ENCODE measurements around the gene SEMA3A. TPM values are rescaled to one million over a fixed set of nuclear protein-coding genes. Genes with fewer than 3 reads are reported as not detected.

SEMA3A gene
- total RNA-seq, 3 donors from 2014 or later = 2.9 to 23.2 (median 5.2) TPM

- no peaks in the 10 kb centered on the region for H3K9me3 ChIP-seq
- no peaks in the 10 kb centered on the region for H3K27me3 ChIP-seq
- H3K4me1 ChIP-seq = no peaks in the 10 kb centered on the region
- intact Hi-C loops (cut with DNase I; ENCODE audit: low total_unique reads) = no loop called here
- H3K27ac ChIP-seq = no peak overlapping the region
- no peak for DNase-seq (ENCODE audit: low spot score in 2 of 2)
- no peaks in the 10 kb centered on the region for H3K36me3 ChIP-seq
- TF ChIP-seq POLR2AphosphoS5 (IDR thresholded peaks at IDR 0.05) (no peak), POLR2A (IDR thresholded peaks at IDR 0.05) (no peak)
- TF ChIP-seq, protein P1, sequence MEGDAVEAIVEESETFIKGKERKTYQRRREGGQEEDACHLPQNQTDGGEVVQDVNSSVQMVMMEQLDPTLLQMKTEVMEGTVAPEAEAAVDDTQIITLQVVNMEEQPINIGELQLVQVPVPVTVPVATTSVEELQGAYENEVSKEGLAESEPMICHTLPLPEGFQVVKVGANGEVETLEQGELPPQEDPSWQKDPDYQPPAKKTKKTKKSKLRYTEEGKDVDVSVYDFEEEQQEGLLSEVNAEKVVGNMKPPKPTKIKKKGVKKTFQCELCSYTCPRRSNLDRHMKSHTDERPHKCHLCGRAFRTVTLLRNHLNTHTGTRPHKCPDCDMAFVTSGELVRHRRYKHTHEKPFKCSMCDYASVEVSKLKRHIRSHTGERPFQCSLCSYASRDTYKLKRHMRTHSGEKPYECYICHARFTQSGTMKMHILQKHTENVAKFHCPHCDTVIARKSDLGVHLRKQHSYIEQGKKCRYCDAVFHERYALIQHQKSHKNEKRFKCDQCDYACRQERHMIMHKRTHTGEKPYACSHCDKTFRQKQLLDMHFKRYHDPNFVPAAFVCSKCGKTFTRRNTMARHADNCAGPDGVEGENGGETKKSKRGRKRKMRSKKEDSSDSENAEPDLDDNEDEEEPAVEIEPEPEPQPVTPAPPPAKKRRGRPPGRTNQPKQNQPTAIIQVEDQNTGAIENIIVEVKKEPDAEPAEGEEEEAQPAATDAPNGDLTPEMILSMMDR (IDR thresholded peaks at IDR 0.05) = no peak
- H3K4me3 ChIP-seq = no peak overlapping the region
Measured at GRCh38 chr7:84231157-84231556, 36.6 kb upstream of the SEMA3A start.

DNA sequence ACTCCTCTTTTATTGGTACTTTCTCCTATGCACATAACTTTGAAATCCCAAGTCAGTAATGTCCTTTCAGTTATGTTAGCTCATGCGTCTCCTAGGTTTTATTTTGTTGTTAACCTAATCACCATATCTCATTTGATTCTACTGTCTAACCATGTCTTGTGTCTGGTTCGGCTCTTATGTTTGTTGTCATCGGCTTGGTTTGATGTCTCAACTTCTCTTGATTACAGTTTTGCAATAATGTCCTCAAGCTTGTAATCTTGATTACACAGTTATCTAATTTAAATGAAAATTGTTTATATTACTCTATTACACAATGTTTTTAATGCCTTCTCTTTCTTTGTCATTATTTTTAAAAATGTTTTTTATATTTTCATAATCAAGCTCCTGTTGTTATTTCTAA, 35.9 kb upstream of the SEMA3A start:
- H3K4me3 ChIP-seq = no peak overlapping the region
- intact Hi-C loops (cut with DNase I; ENCODE audit: low total_unique reads) = no loop called here
- H3K27ac ChIP-seq = no peak overlapping the region

DNA sequence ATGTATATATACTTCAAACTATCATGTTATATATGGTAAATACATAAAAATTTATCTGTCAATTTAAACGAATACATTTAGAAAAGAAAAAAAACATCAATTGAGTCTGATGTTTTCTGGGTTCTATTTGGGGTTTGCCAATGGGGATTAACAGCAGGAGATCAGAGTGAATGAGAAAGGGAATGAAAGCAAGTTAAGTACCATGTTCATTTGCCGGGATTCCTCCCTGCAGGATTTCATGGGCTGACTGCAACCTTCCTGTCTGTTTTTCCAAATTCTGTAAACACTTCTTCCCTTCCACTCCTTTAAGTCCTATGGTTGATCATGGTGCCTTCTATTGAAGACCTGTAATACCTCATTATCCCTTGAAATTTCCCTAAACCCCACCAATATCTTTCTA, 33.9 kb upstream of the SEMA3A start:
- Histone ChIP-seq H3K36me3 (no peaks in the 10 kb centered on the region), H3K4me3 (no peak overlapping the region), H3K9me3 (no peaks in the 10 kb centered on the region), H3K27me3 (no peaks in the 10 kb centered on the region), H3K27ac (no peak overlapping the region), H3K4me1 (no peaks in the 10 kb centered on the region)
- no peak for TF ChIP-seq POLR2AphosphoS5 (IDR thresholded peaks at IDR 0.05)
- no peak for TF ChIP-seq POLR2A (IDR thresholded peaks at IDR 0.05)
- TF ChIP-seq, protein P1 (IDR thresholded peaks at IDR 0.05) = no peak
- no peak for DNase-seq (ENCODE audit: low spot score in 2 of 2)
- intact Hi-C loops (cut with DNase I; ENCODE audit: low total_unique reads) = no loop called here

More for the DNA sequence above, 35.9 kb upstream of the SEMA3A start:
- no peak for DNase-seq (ENCODE audit: low spot score in 2 of 2)
- TF ChIP-seq, protein P1 (IDR thresholded peaks at IDR 0.05) = no peak
- TF ChIP-seq POLR2AphosphoS5 (IDR thresholded peaks at IDR 0.05) (no peak), POLR2A (IDR thresholded peaks at IDR 0.05) (no peak)
- Histone ChIP-seq H3K4me1 (no peaks in the 10 kb centered on the region), H3K27me3 (no peaks in the 10 kb centered on the region), H3K36me3 (no peaks in the 10 kb centered on the region), H3K9me3 (no peaks in the 10 kb centered on the region)

GRCh38 chr7:84226759-84227158, 32.2 kb upstream of the SEMA3A start:
- Histone ChIP-seq H3K27ac (no peak overlapping the region), H3K4me3 (no peak overlapping the region), H3K4me1 (no peaks in the 10 kb centered on the region), H3K27me3 (no peaks in the 10 kb centered on the region), H3K36me3 (no peaks in the 10 kb centered on the region), H3K9me3 (no peaks in the 10 kb centered on the region)
- intact Hi-C loops (cut with DNase I; ENCODE audit: low total_unique reads) = no loop called here
- no peak for DNase-seq (ENCODE audit: low spot score in 2 of 2)
- TF ChIP-seq, protein P1 (IDR thresholded peaks at IDR 0.05) = no peak
- TF ChIP-seq POLR2A (IDR thresholded peaks at IDR 0.05) = no peak
- no peak for TF ChIP-seq POLR2AphosphoS5 (IDR thresholded peaks at IDR 0.05)

- H3K4me3 ChIP-seq = no peak overlapping the region
Measured at GRCh38 chr7:84224505-84224904, 29.9 kb upstream of the SEMA3A start.

More at GRCh38 chr7:84224505-84224904, 29.9 kb upstream of the SEMA3A start:
- Histone ChIP-seq H3K9me3 (no peaks in the 10 kb centered on the region), H3K27me3 (no peaks in the 10 kb centered on the region), H3K27ac (no peak overlapping the region), H3K36me3 (no peaks in the 10 kb centered on the region), H3K4me1 (no peaks in the 10 kb centered on the region)
- DNase-seq (ENCODE audit: low spot score in 2 of 2) = no peak
- TF ChIP-seq, protein P1 (IDR thresholded peaks at IDR 0.05) = no peak
- TF ChIP-seq POLR2AphosphoS5 (IDR thresholded peaks at IDR 0.05) (no peak), POLR2A (IDR thresholded peaks at IDR 0.05) (no peak)
- intact Hi-C loops (cut with DNase I; ENCODE audit: low total_unique reads) = no loop called here

Data from breast epithelium (tissue), 4 donors.